NCI-H1694 (cell line): ENCODE measurements around the gene FREY1.

Experiments
- DNase-seq: peaks from one replicate; lab custom pipeline; 2025; lab: John Stamatoyannopoulos, UW

Gene FREY1, protein sequence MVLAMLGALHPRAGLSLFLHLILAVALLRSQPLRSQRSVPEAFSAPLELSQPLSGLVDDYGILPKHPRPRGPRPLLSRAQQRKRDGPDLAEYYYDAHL

DNA sequence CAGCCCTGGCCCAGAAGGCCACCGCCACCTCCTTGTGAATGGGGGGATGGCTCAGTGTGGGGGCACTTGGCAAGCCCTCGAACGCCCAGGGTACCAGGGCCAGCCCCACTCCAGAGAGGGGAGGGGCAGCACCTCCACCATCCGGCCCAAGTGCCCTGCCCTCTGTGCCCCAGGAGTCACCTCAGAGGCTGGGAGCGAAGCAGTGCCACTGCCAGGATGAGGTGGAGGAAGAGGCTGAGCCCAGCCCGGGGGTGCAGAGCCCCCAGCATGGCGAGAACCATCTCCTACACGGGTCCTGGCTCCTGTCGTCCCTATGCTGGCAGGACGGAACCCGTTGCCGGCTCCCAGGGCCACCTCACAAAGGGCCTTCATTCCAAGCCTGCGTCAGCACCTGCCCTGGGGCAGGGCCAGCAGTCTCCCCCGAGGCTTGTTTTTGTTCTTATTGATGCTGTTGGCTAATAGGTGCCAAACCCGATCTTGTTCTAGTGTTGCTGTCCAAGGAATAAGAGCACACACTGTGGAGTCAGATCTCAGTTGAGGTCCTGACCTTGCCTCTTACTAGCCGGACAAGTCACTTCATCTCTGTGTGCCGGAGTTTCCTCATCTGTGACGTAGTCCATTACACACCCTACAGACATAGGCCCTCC is at the start of gene FREY1:
TSS of gene FREY1 (minus strand) at position 307 of the 647 bp plus-strand sequence. CDS start at position 281, 26 bp downstream.
- DNase-seq: no peak

DNA sequence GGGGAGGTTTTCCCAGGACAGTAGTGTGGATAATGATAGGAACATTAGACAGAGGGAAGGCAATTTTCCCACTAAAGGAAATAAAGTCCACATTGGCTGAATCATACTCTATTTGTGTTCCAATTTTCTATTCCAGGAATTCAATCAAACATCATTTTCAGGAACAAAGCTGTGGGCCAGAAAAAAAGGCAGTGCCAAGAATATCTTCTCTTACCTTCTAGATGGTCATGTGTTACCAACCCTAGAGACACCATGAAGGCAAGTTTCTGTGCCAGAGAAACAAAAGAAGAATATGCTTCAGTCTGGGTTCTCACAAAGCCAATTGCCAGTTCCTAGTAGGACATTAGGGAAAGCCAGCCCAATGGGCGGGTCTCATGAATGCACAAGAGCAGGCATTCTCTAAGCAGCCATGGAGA is 42.9 kb upstream of the FREY1 start:
- DNase-seq: no peak

DNA sequence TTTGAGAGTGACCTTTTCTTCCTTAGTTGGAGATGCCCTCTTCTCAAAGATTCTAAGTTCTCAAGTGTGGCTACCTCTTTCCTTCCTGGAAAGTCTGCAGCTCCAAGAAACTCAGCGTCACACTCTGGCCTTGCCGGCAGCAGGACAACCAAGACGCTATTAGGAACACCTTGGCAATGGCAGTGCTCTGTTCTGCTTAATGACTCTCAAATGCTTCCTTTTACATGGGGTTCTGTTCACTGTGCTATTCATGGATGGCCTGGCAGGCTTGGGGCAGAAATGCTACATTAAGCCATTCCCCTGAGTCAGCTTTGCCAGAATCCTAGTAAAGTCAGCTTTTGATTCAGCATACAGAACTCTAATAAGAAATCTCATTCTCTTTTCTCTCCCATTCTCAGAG is 41.3 kb upstream of the FREY1 start:
- DNase-seq: no peak

DNA sequence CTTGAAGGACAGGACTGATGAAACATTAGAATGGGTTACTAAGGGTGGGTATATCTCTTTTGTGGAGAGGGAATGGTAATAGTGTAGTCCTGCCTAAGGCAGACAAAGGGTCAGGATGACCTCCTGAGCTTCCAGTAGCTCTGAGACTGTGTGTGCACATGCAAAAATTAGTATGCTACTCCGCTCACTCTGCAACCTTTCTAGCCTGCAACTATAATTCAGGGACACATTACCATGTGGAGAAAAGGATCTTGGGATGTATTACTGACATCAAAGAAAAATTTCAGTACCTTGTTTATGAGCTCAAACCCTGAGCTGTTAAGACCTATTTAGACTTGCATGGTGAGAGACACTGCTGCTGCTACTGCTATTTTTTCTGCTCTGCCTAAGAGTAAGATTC is 40.8 kb upstream of the FREY1 start:
- no peak for DNase-seq

DNA sequence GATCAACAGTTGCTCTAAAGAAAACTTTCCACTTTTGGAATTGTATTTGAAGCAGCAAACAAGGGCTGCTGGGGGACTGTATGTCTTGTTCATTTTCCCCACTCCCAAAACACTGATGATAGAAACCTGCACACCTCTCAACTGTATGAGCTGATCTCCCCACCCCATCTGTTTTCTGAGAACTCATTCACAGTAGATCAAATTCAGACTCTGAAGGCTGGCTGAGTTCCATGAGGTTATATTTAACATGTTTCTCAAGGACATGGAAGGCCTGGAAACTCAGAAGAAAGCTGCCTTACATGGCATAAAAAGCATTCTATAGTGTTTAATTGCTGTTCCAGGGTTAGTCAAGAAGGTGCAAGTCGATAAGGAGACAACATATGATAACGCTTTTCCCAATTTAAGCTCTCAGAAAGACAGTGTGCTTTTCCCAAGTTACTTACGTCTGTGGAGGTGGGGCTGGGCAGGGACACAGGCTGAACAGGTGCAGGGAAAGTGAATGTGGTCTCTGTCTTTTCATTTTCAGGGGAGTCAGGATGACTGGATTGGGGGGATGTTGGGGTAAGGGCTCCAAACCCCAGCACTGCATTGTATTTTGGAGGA is 38.4 kb upstream of the FREY1 start:
- DNase-seq: no peak

DNA sequence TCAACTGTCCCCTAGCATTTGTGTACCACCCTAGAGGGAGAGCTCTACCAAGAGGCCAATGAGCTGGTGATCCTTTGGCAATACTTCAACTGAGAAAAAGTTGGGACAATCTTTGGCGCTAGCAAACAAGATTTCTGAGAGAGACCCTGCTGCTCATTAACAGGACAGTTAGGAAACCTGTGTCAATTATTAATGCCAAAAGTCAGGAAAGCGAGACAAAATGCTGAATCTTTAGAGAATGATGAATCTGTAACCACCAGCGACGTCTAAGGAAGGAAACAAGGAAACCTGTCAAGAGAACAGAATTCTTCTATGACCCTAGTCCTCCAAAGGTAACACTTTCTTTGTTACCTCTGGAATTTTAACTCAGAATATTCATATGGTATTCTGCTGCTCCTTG is 35.3 kb upstream of the FREY1 start:
- no peak for DNase-seq

DNA sequence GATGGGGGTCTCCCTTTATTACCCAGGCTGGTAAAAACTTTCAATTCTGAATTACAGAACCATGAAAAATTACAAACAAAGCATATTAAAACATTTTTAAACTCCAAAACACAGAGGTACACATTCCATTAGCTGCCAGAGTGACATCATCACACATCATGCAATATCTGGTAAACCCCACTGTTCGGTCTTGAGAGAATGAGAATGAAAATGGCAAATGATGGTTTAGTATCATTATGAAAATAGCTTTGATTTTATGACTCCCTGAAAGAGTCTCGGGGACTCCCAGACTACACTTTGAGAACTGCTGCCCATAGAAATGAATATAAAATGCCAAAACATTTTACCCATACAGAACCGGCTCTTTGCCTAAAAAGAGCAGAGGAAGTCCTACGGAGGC is 34.2 kb upstream of the FREY1 start:
- DNase-seq: no peak

DNA sequence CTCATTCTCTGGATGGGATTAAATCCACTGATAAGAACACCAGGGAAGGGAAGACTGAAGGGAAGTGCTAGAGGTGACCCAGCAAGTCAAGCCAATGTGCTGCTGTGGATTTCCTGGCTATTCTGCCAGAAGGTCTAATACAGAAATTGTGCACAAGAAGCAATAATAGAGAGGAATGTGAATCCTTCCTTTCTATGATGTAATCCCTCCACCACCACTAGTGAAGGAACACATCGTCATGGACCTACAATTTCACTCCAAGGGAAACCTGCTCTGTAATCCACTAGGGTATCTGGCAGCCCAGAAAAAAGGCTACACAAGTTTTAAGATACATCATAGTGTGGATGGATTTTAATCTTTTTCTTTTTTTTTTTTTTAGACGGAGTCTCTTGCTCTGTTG is 32.8 kb upstream of the FREY1 start:
- no peak for DNase-seq

DNA sequence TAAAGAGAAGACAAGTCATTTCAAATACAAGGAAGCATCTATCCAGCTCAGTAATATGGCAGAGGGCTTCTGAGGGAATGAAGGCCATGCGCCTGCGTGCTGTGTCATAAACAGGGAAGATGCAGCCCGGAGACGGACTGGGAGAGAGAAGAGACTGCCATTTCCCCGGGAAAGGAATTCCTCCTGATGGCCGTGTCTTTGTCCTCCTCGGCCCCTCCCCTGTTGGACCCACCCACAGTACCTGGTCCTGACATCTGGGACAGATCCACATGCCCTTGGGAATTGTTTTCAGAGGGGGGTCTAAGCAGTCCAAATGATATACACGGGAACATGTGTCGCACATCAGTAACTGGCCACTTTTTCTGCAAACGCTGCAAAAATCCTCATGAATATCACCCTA is 30.8 kb upstream of the FREY1 start:
- no peak for DNase-seq

DNA sequence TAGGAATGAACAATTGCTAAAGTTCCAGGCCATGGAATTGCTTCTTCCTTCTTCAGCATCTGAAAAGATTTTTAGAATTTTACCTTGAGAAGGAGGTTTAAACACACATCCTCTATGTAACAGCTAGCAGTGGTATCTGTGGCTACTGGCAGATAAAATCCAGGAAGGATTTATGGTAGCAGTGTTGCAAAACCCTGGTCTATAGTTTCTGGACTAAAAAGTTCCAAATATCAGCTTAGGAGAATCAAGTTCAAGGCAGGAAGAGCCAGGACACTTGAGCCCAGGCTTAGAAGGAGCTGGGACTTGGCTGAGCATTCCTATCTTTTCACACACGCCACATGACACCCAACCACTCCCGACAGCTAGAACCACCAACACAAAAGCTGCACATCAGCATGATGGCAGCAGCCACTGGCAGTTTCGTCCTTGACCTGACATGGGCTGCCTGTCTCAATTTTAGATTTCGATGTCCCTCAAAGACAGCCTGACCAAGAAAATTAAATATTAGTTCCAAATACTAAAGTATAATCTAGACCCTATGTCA is 29.5 kb upstream of the FREY1 start:
- no peak for DNase-seq

DNA sequence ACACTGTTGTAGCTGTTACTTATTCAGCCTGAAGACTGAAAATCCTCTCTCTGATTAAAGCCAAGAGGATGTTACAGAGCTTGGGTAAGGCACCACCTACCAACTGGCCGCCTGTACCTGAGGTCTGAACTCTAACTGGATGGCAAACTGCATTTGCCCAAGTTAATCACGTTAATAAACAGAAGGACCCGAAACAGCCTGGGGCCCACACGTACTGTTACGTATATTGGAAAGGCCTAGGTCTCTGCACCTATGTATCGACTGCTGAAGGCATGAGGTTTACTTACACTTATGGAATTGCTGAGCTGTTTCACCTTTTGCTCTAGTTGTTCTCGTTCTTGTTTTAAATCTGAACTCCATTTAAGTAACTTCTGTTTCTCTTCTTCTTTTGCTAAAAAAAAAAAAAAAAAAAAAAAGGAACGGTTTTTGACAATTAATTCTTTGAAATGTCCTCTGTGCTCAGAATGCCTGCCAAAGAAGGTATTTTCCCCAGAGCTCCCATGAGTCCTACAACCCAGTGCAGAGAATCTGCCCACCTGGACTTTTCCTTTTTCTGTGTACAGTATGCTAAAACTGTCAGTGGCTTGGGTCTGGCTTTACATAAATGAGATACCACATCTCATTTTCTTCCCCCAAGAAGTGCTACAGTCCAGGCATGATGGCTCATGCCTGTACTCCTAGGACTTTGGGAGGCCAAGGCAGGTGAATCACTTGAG is 28.4 kb upstream of the FREY1 start:
- DNase-seq: no peak

DNA sequence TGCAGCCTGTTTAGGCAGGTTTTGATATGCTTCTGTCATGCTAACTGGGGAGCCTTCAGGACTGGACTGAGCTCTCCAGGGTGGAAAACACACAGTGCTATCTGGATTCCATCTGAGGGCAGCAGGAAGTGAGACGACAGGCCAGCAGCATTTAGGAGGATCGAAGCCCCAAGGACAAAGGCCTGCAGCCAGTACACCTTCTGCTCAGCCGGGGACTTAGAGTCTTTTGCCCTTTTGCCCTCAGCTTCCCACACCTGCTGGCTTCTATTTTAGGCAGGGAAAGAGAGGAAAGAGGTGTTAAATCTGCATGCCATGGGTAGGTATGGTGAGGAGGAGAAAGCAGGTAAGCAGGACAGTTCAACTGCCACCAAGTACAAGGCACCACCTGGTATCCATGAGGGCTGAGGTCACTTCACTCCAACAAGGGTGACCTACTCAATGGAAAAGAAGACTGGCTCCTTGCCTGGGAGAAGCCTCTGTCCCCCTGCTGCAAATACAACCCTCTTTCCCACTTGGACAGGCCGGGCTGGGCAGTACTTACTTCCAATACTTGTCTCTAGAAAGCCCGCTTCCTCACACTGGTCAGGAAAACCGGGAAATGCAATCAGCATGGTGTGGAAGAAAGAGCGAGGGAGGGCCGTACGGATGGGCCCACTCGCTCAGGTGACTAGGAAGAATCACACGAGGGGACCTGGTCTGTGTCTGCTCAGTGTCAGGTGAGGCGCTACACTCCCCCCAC is 27.7 kb upstream of the FREY1 start:
- no peak for DNase-seq

DNA sequence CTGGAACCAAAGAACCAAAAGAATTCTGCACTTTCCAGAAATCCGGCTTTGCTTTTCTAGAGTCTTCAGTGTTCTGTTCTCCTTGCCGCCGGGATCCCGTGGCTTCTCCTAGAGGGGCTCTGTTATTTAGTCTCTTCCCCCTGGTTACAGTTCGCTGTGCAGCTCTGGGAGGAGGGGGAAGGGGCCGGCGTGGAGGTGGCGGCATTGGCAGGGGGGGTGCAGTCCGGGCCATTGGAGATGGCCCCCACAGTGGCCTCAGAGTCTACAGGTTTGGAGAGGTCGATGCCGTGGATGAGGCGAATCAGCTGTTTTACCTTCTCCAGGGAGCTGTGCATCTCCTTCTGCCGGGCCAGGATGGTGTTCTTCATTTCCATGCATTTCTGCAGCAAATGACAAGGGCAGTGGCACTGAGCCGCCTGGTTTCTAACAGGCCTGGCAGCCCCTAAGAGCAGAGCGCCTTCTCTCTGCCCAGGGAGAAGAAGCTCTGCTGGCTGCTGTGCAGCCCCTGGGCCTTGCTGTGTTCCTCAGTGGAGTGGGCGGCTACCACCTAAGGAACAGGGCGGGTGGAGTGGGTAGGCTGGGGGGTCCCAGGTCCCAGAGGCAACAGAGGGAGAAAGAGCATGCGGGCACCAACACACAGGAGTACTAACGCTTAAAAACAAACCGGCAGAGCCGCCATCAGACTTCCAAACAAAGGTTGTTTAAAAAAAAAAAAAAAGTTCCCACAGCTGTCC is 26.9 kb upstream of the FREY1 start:
- no peak for DNase-seq

DNA sequence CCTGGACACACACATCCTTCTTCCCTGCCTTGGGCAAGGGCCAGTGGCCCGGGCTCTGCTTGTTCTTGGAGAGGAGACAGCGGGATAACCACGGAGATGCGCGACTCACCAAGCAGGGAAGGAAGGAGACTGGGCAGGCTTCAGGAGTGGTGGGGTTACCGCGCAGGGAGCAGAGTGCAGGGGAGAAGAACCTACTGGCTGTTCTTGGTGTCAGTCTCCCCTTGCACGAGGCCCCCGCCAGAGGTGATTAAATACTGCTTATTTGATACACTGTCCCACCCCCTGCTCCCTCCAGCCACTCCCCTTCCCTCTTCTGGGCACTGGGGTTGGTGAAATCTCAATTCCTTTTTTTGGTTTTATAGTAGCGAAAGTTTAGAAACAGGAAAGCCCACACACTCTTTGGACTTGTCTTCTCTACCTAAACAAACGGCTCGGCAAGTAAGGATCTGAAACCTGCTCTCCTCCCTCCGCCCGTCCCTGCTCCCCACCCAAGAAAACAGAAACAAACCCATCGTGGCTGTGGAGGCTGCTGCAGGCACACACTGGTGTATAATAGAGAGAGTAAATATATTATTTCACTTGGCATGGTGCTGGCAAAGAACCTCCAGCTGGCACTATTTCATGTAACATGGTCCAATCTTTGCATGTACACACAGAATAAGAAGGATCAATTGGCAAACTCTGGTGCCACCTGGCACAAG is 26.2 kb upstream of the FREY1 start:
- no peak for DNase-seq

DNA sequence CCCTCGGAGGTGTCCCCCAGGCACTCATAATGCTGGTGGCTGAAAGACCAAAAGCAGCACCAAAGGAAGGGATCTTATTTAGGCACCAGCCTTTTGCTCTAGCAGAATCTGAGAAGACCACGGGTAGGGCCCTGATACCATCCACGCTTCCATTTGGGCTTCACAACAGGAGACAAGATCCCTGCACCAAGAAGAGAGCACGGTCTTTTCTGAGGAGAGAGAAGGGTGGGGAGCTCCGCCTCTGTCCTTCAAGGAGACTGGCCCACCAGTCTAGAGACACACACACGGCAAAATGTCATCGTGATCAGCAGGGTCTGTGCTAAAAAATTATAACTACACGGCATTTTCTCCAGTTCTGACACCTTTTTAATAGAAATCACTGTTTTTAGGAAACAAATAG is 25.1 kb upstream of the FREY1 start:
- no peak for DNase-seq

DNA sequence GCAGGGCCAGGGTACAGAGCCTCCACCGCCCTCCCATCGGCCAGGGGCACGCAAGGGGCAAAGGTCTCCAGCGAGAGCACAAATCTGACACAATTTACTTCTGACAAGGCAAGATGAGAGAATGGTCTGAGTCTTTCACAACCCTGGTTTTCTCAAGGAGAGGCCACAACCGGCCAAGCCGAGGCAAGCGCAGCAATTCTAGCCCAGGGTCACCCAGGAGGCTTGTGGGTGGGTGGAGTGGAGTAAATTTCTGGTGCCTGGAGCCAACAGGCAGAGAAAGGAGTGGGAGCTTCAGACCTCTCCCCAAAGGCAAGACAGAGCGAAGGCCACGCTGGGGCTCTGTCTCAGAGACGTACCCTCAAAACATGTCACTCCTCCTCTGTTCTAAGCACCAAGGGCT is 24.7 kb upstream of the FREY1 start:
- DNase-seq: no peak

DNA sequence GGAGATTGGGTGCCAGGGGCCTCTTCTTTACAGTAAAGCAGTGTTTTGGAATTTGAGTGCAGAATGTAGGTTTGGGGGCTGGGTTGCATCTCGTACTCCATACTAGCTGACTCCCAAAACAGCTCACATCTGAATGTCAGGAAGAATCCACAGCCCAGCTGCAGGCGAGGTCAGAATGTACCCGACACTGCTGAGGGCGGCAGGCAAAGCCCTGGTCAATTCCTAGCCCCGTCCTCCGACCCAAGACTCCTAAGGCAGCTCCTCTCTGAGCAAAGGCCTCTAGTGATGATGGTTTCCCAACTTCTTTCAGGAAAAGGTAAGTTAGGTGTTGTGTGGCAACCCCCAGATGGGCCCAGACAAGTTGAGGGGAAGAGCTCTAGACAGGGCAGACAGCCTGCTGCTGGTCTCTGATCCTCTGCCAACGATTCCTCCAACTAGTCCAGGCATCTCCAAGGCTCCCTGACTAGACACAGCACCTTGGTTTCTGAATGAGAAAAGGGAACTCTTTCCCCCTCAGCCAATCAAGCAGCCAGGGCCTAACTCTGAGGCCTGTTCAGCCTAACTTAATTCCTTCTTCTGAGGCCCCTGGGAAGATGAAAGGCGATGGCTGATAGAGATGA is 24.0 kb upstream of the FREY1 start:
- no peak for DNase-seq

DNA sequence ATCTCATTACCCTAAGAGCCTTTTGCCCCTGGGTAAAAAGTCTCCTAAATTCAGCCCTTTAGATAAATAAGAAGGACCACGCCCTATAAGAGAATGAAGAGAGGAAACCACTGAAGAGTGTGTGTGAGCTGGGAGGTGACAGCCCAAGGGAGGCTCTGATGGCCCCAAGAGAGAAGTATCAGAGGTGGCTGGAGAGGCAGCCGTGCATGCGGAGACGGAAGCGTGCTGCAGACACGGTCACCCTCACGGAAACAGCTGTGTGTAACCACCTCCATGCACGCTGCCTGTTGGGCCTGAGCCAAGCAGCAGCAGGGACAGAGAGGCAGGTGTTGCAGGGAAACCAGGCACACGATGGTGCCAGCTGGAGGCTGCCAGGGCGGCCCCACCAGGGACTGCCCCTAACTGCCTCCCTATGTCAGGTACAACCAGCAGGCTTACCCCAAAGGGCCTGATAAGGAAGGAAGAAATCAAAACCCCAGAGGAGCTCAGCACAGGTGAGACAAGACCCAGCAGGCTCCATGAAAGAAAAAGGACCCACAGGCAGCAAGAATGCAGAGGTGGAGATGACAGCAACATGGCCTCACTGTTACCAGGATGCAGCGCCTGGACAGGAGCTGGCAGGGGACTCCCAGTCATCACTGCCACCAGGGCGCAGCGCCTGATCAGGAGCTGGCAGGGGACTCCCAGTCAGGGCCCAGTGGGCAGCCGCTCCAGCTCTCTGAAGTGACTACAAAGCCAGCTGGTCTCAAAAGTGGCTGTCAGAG is 23.1 kb upstream of the FREY1 start:
- DNase-seq: peak; percentile 46

DNA sequence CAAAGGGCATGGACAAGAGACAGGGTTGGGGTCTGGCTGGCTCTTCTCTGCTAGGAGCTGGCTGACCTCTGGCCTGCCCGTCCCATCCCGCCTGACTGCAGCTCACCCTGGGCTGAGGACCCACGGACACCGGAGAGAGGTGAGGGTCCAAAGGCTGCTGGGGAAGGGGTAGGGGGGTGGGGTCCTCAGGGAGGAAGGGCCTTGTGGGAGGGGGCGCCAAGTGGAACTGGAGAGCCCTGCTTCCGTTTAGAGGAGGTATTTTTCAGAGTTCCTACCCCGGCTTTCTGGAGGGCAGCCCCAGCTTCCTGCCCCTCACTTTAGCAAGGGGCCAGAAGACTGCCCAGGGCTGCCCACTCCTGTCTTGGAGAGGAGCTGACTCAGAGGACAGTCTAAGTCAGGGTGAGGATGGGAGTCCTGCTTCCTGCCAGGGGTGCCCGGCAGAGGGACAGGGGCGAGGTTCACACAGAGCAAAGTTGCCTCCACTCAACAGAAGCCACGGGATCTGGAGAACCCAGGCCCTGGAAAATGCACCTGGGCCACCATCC is 22.5 kb upstream of the FREY1 start:
- no peak for DNase-seq
